IMR-90 (cell line): ENCODE measurements around the gene TSC2.

Experiments used
- BHLHE40 ChIP-seq: fragments of 150-350 bp; IDR thresholded peaks from 2 replicates; pipeline ENCODE4 v1.6.1; 2016; ENCODE audit warnings: mild to moderate bottlenecking, low read depth, low read length
- CEBPB ChIP-seq: IDR thresholded peaks from 2 replicates; pipeline ENCODE4 v1.6.1; 2012; ENCODE audit warnings: low read depth, low read length, improper control_type of control experiment
- CTCF ChIP-seq: conservative IDR thresholded peaks from 2 replicates; pipeline ENCODE4 v1.5.1; 2012; ENCODE audit warnings: mild to moderate bottlenecking, low read depth, low read length, improper control_type of control experiment
- MAFK ChIP-seq: IDR thresholded peaks from 2 replicates; pipeline ENCODE4 v1.6.1; 2012; ENCODE audit warnings: low read depth, low read length, improper control_type of control experiment
- MAZ ChIP-seq: IDR thresholded peaks from 2 replicates; pipeline ENCODE4 v1.6.1; 2012; ENCODE audit warnings: low read depth, mild to moderate bottlenecking, low read length, improper control_type of control experiment, moderate library complexity, borderline replicate concordance
- MXI1 ChIP-seq: IDR thresholded peaks from 2 replicates; pipeline ENCODE4 v1.6.1; 2012; ENCODE audit warnings: low read depth, mild to moderate bottlenecking, low read length, moderate library complexity, borderline replicate concordance
- NFE2L2 ChIP-seq: fragments of 150-350 bp; IDR thresholded peaks from 2 replicates; pipeline ENCODE4 v1.6.1; 2016; ENCODE audit warnings: low read depth, mild to moderate bottlenecking, low read length
- POLR2A ChIP-seq: IDR thresholded peaks from 2 replicates; pipeline ENCODE4 v1.6.1; 2012; ENCODE audit warnings: mild to moderate bottlenecking, low read depth, low read length
- RAD21 ChIP-seq: IDR thresholded peaks from 2 replicates; pipeline ENCODE4 v1.6.1; 2012; ENCODE audit warnings: low read length, improper control_type of control experiment
- SMC3 ChIP-seq: fragments of 150-350 bp; IDR thresholded peaks from 2 replicates; pipeline ENCODE4 v1.6.1; 2016; ENCODE audit warnings: low read depth, mild to moderate bottlenecking, antibody characterized with exemption, low read length, moderate library complexity

GRCh38 chr16:2095918-2096582 lies 48.3 kb downstream of the TSC2 start:
- TF ChIP-seq BHLHE40 (no peak), CTCF (no peak), POLR2A (no peak), SMC3 (no peak), RAD21 (no peak), MXI1 (no peak), MAZ (no peak), CEBPB (no peak), NFE2L2 (no peak), MAFK (no peak)
